Measurements from ENCODE around the gene IST1.

GRCh38 chr16:71883168-71883848 lies 12.0 kb upstream of the IST1 start:
- TF ChIP-seq CTCF (IDR thresholded peaks at IDR 0.05; ENCODE audit: low read depth, low read length) (no peak), POLR2A (IDR thresholded peaks at IDR 0.05; ENCODE audit: extremely low read depth, insufficient read length) (no peak)
